SU-DHL-6 (cell line): Measurements from ENCODE around the gene USP27X.

ENCODE experiments used
- CTCF ChIP-seq: fragments of 200-600 bp; sonication (generic); IDR thresholded peaks from one replicate; pipeline ENCODE4 v1.5.1; 2017; ENCODE audit warnings: antibody characterized with exemption, mild to moderate bottlenecking, low read length, moderate library complexity; ENCODE audit not compliant: insufficient read depth, poor library complexity, severe bottlenecking
- EZH2phosphoT487 ChIP-seq: fragments of 200-600 bp; sonication (generic), shearing (Covaris generic); conservative IDR thresholded peaks from 2 replicates; pipeline ENCODE4 v1.6.1; 2018; ENCODE audit warnings: mild to moderate bottlenecking, antibody characterized with exemption, low read length, moderate library complexity, mixed read lengths

- TF ChIP-seq CTCF (no peak), EZH2phosphoT487 (no peak)
Observed at GRCh38 chrX:49922291-49923241, 43.3 kb downstream of the USP27X start, which contains the start of gene CLCN5.
